ENCODE results near the gene RSRC2.
"Not testable (repeated sequence)": the region's sequence is repeated elsewhere in the genome, so short reads cannot be mapped to it uniquely, and the experiment has no call there.

Gene RSRC2

GRCh38 chr12:122516544-122517361 lies 10.0 kb downstream of the RSRC2 start:
- no peak for DNase-seq

DNA sequence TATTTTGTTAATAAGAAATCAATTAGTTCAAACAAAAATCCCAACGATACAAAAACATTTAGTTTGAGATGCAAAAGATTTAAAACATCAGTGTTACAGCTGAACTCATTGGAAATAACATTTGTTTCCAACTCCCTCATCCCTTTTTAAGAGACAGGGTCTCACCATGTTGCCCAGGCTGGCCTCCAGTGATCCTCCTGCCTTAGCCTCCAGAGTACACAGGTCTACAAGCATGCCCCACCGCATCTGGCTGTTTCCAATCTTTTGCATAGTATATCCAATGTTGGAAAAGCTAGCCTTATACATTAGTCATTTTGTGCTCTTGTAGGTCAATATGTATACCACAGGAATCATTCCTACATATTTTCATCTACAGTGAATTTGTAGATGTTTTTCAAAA lies 11.5 kb downstream of the RSRC2 start:
- no peak for DNase-seq

DNA sequence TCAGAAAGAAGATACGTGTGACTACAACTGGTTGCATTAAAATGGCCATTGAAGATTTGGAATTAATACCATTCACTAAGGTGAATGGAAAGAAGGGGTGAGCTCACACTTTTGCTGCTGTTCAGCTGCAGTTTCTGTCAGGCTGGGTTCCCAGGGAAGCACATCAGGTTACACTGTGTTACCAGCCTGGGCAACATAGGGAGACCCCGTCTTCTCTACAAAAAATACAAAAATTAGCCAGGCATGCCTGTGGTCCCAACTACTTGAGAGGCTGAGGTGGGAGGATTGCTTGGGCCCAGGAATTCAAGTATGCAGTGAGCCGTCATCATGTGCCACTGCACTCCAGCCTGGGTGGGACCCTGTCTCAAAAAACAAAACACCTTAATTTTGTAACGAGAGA lies 13.1 kb downstream of the RSRC2 start:
- DNase-seq, result no peak

- not testable (repeated sequence) for DNase-seq
Observed at GRCh38 chr12:122513028-122513427, 13.7 kb downstream of the RSRC2 start.

GRCh38 chr12:122508163-122508562 lies 18.6 kb downstream of the RSRC2 start:
- DNase-seq, result no peak

DNA sequence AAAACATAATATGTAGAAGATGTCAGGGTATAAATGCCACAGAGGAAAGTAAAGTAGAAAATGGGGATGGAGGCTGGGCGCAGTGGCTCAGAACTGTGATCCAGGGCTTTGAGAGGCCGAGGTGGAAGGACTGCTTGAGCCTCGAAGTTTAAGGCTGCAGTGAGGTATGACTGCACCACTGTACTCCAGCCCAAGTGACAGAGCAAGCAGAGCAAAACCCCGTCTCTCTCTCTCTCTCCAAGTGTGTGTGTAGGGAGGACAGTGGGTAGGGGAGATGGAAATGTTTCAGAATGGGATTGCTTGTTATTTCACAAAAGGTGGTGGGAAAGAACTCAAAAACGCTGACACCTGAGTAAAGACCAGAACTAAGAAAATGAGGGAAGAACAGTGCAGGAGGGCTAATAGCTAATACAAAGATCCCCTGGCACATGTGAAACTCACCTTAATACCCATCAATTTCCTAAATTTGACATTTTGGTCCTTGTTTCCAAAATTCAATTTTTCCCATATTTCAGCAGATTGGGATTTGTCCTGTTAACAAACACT lies 20.3 kb downstream of the RSRC2 start:
- no peak for DNase-seq

DNA sequence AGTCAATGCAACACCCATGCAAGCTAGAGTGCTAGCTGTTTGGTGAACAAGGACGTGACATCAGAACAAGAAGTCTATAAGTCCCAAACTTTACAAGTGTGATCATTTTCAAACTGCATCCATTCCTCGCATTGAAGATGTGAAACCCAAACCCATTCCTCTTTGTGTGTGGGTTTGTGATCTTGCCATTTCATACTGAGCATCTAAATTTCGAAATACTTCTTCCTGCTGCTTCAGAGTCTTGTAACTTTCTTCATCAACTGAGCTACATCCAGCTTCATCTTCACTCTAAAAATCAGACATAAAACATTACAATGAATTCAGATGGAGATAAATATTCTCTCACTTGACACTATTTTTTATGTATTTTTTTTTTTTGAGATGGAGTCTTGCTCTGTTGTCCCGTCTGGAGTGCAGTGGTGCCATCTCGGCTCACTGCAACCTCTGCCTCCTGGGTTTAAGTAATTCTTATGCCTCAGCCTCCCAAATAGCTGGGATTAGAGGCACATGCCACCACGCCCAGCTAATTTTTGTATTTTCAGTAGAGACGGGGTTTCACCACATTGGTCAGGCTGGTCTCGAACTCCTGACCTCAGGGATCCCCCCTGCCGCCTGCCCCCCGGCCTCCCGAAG lies 21.2 kb downstream of the RSRC2 start:
- DNase-seq, result no peak

DNA sequence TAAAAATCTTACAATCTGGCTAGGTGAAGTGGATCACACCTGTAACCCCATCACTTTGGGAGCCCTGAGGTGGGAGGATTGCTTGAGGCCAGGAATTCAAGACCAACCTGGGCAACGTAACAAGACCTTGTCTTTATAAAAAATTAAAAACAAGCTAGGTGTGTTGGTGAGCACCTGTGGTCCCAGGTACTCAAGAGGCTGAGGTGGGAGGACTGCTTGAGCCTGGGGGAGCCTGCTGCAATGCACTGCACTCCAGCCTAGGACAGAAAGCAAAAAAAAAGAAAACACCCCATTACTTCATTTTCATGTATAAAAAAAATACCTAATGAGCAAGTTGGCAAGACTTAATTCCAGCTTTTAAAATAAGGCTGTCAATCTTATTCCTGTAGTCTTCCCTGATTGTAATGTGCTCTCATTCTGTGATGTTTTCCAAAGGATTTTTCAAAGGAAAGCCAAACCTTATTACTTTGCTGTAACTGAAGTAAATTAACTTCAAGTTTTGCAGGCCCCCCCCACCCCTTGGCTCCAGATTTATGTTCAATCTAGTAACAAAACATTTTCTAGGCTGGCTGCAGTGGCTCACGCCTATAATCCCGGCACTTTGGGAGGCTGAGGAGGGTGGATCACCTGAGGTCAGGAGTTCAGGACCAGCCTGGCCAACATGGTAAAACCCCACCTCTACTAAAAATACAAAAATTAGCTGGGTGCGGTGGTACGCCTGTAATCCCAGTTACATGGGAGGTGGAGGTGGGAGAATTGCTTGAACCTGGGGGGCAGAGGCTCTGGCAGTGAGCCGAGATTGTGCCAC lies 22.7 kb downstream of the RSRC2 start:
- no peak for DNase-seq

DNA sequence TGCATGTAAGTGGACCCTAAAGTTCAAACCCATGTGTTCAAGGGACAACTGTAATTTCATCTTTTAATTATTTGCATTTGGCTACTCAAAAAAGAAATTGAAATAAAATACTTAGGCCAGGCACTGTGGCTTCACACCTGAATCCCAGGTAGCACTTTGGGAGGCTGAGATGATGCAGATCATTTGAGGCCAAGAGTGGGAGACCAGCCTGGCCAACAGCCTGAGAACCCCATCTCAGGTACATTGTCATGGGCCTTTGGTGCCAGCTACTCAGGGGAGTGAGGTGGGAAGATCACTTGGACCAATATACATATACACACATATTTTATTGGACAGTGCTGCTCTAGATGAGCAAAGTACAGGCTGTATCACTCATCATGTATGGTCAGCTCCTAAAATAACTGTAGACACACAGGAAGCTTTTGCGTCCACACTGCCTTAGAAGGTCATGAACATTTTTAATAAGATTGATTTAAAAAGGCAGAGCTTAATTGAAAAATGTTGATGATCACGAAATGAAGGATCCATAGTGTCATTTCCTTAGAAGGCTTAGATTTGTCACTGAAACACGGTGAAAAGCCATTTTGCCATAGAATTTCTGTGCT lies 23.5 kb downstream of the RSRC2 start:
- no peak for DNase-seq

DNA sequence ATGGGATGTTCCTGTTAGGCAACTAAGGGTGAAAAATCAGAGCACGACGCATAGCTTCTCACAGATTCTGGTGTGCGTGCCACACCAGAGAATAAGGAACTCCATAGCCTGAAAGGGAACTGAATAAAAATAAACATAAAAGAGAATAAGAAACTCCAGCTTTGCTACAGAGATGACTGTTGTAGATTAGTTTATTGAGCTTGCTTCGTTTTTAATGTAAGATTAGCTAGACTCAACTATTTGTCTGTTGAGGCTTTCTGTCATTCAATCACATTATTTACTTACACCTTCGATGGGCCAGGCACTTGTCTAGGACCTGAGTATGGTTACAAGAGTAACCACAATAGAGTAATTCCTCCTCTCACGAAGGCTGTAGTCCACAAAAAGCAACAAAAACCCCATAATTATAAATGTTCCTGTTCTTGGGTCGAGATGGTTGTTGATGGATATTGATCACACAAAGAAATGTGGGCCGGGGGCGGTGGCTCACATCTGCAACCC lies 25.2 kb downstream of the RSRC2 start:
- no peak for DNase-seq

DNA sequence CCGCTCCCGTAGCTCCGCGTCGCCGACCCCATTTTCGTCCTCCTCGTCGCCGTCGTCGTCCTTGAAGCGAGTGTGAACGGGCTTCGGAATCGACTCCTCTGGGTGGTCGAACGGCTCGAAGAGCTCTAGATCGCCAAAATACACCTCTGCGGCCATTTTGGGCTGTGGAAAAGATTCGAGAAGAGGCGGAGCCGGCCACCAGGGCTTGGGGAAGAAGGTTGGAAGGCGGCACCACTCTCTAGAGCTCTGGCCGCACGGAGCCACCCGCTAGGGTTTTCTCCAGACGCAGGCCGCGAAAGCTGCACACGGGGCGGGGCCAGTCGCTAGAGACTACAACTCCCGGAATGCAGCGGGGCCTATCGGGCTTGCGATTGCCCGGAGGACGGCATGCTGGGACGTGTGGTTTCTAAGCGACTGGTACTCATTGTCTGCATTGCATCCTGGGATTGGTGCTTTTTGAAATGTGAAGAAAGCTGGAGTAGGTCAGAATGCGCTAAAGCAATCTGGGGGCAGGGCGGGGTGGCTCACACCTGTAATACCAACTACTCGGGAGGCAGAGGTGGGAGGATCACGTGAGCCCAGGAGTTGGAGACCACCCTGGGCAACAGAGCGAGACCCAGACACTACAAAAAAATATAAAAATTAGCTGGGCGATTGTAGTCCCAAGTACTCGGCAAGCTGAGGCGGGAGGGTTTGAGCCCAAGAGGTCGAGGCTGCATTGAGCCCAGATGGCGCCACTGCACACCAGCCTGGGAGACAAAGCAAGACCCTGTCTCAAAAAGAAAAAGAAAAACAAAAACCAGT lies 25.8 kb downstream of the RSRC2 start, which contains the start of gene ZCCHC8:
TSS of gene ZCCHC8 (minus strand) at position 248 of the 804 bp plus-strand sequence. CDS start at position 156, 92 bp downstream.
- peak; percentile 96 for DNase-seq

- peak; percentile 17 for DNase-seq
Observed at GRCh38 chr12:122499991-122500684, 26.6 kb downstream of the RSRC2 start.

GRCh38 chr12:122495258-122495657 lies 31.5 kb downstream of the RSRC2 start:
- DNase-seq, result no peak

GRCh38 chr12:122493222-122493621 lies 33.5 kb downstream of the RSRC2 start:
- not testable (repeated sequence) for DNase-seq

- no peak for DNase-seq
Observed at GRCh38 chr12:122491991-122492390, 34.7 kb downstream of the RSRC2 start.

- no peak for DNase-seq
Observed at GRCh38 chr12:122489038-122489437, 37.7 kb downstream of the RSRC2 start.

DNA sequence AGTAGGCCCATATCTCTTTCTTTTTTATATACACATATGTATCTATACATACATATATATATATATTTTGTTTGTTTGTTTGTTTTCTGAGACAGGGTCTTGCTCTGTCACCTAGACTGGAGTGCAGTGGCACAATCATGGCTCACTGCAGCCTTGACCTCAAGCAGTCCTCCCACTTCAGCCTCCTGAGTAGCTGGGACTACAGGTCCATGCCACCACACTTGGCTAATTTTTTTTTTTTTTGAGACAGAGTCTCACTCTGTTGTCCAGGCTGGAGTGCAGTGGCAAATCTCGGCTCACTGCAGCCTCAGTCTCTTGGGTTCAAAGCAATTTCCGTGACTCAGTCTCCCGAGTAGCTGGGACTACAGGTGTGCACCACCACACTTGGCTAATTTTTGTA lies 38.9 kb downstream of the RSRC2 start:
- not testable (repeated sequence) for DNase-seq

GRCh38 chr12:122486805-122487426 lies 39.8 kb downstream of the RSRC2 start:
- no peak for DNase-seq

DNA sequence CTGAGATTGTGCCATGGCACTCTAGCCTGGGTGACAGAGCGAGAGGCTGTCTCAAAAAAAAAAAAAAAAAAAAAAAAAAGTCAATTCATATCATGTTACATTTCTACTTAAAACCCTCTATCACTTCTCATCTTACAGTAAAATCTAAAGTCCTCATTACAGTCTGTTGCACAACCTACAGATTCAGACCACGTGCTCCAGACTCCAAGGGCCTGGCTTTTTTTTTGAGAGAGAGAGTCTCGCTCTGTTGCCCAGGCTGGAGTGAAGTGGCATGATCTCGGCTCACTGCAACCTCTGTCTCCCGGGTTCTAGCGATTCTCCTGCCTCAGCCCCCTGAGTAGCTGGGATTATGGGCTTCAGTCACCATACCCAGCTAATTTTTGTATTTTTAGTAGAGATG lies 40.4 kb downstream of the RSRC2 start:
- DNase-seq, result not testable (repeated sequence)

DNA sequence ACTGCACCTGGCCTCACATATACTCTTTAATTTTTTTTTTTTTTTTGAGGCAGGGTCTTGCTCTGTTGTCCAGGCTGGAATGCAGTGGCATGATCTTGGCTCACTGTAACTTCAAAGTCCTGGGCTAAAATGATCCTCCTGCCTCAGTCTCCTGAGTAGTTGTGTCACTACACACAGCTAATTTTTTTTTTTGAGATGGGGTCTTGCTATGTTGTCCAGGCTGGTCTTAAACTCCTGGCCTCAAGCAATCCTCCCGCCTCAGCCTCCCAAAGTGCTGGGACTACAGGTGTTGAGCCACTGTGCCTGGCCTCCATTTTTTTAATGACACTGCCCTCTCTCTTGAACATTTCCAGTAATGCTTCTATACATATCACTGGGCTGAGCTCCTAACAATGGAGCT lies 42.4 kb downstream of the RSRC2 start:
- not testable (repeated sequence) for DNase-seq
